Aorta (tissue), 5 donors: Measurements from ENCODE around the gene DDX23. TPM values are rescaled to one million over a fixed set of nuclear protein-coding genes. Genes with fewer than 3 reads are reported as not detected.
"Not testable (repeated sequence)": the region's sequence is repeated elsewhere in the genome, so short reads cannot be mapped to it uniquely, and the experiment has no call there.

Source experiments
- ATAC-seq: fragments of 200-7000 bp; cut with Tn5 transposase; one replicate; pipeline ENCODE4 v1.9.1; 2022; ENCODE audit warnings: moderate library complexity; ENCODE audit not compliant: low FRiP score
- DNase-seq, 2 donors: peaks; one replicate each; pipeline ENCODE4 v3.0.0-alpha.2; 2020
- H3K27ac ChIP-seq, 2 donors: one replicate each; pipeline ENCODE4 v1.5.1; 2013; ENCODE audit warnings: low read length in 2 of 2, mild to moderate bottlenecking in 2 of 2, moderate library complexity in 2 of 2, control low read depth in 1 of 2, inconsistent platforms in 1 of 2, low read depth in 1 of 2
- H3K27me3 ChIP-seq, 2 donors: one replicate each; pipeline ENCODE4 v1.6.1; 2013; ENCODE audit warnings: control low read depth in 1 of 2, low read length in 1 of 2, mild to moderate bottlenecking in 1 of 2, moderate library complexity in 1 of 2; ENCODE audit not compliant: insufficient read depth in 2 of 2, control insufficient read depth in 1 of 2
- H3K36me3 ChIP-seq, 2 donors: one replicate each; pipeline ENCODE4 v1.6.1; 2013; ENCODE audit warnings: control low read depth in 1 of 2, low read length in 1 of 2, mild to moderate bottlenecking in 1 of 2; ENCODE audit not compliant: insufficient read depth in 2 of 2, control insufficient read depth in 1 of 2
- H3K4me1 ChIP-seq, 2 donors: one replicate each; pipeline ENCODE4 v1.6.1; 2013; ENCODE audit warnings: low read length in 2 of 2, control low read depth in 1 of 2, mild to moderate bottlenecking in 1 of 2, moderate library complexity in 1 of 2; ENCODE audit not compliant: insufficient read depth in 2 of 2, control insufficient read depth in 1 of 2
- H3K4me3 ChIP-seq, 2 donors: one replicate each; pipeline ENCODE4 v1.5.1; 2013; ENCODE audit warnings: low read length in 2 of 2, control low read depth in 1 of 2, mild to moderate bottlenecking in 1 of 2
- H3K9me3 ChIP-seq: one replicate; pipeline ENCODE4 v1.6.1; 2013; ENCODE audit warnings: mild to moderate bottlenecking, low read length; ENCODE audit not compliant: control insufficient read depth
- WGBS, 2 donors: extraction: QIAGEN DNeasy Blood & Tissue Kit; methylation state at CpG; one replicate each; pipeline ENCODE4 v1.1.7; 2013; 5-methylcytosine and 5-hydroxymethylcytosine counted together
- intact Hi-C, 2 donors: fragments of 100-400 bp; cut with DNase I; formaldehyde crosslinking; loops; one replicate each; pipeline versions ENCODE4 v1.14.2 to v1.15.0; 2022
- polyA plus RNA-seq, 2 donors: library from polyadenylated mRNA; stranded (reverse); fragments of 200-250 nt; gene quantifications; one replicate each; pipeline ENCODE4 v1.2.3, GENCODE V29; 2013
- total RNA-seq, 2 donors: library from RNA; stranded (reverse); fragmentation: NEBNext Ultra II Directional; extraction: Animal tissue kit (Norgen Biotek cat#: 25700); gene quantifications; one replicate each; pipeline ENCODE4 v1.2.1, GENCODE V29; 2021
- donor health status: healthy with polysubstance abuse.
- donor health status: Bipolar disorder and iron deficiency.
- donor health status: DM: no; HTN: no; CAD: no.
- donor health status: DM: no; HTN: no; CAD: no.
- donor health status: DM: yes; HTN: yes; CAD: no.

The DDX23 gene
- total and polyA plus RNA-seq, 4 donors = 25.9 to 77.2 (median 50.2) TPM

DNA sequence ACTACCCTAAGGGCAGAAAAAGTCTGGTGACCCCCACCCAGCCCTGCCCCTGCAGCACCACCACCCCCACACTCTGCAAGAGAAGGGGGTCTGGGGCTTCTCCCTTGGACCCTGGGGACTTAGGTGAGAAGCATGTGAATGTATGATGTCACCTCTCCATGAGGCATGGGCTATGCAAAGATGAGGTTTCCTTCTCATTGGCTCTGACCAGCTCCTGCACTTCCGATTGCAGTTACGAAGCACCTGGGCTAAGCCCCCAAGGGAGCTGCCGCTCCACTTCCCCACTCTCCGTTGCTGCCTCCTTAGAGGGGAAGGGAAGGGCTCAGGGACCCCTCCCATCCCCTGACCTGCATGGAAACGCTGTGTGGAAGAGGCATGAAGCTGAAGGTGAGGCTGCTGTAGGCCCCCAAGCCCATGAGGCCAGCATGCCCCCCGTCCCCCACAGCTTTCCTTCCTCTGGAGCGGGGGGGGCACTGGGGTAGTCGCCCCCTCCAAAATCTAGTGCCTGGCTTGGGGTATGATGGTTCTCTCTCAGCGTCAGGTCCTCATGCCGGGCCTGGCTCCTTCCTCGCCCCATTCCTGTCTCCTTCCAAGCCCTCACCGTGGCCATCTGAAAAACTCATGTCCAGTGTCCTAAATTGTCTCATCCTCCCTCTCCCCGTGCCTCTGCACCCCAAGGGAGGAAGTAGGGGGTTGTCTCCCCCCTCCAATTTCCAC, 5.5 kb upstream of the DDX23 start:
- no peaks in the 10 kb centered on the region for H3K27me3 ChIP-seq
- no peaks in the 10 kb centered on the region for H3K36me3 ChIP-seq
- no peak overlapping the region for H3K27ac ChIP-seq
- H3K4me1 ChIP-seq = no peaks in the 10 kb centered on the region
- H3K9me3 ChIP-seq = no peaks in the 10 kb centered on the region
- no peak overlapping the region for H3K4me3 ChIP-seq
- DNase-seq = no peak
- ATAC-seq = no peak
- 80 to 89% methylated on average over 13 of the region's 13 CpGs for WGBS, 2 donors
- intact Hi-C loops = loop anchor here in 1 of 2 donors (10.0 kb wide), 1 partner anchor 137 kb away; the partner anchor contains the start of gene DDN

DNA sequence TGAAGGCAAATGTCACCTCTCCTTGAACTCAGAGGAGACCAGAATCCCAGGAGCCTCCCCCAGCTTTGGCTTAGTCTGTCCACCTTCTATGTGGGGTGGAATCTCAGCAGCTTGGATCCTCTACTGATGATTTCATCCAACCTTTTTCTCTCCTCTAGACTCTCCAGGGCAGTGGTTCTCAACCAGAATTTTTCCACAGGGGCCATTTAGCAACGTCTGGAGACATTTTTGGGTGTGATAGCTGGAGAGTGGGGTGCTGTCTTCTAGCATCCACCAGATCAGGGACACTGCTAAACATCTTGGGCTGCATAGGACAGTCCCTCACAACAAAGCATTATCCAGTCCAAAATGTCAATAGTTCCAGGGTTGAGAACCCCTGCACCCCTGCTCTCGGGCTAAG, 4.4 kb upstream of the DDX23 start:
- DNase-seq (no peak), ATAC-seq (no peak)
- intact Hi-C loops = loop anchor here in 1 of 2 donors (10.0 kb wide), 1 partner anchor 138 kb away; the partner anchor contains the start of gene DDN
- WGBS, 2 donors = 48 to 51% methylated on average over 2 of the region's 2 CpGs
- H3K36me3 ChIP-seq = no peaks in the 10 kb centered on the region
- no peaks in the 10 kb centered on the region for H3K27me3 ChIP-seq
- H3K9me3 ChIP-seq = no peaks in the 10 kb centered on the region
- no peak overlapping the region for H3K4me3 ChIP-seq
- H3K27ac ChIP-seq = no peak overlapping the region
- H3K4me1 ChIP-seq = no peaks in the 10 kb centered on the region

DNA sequence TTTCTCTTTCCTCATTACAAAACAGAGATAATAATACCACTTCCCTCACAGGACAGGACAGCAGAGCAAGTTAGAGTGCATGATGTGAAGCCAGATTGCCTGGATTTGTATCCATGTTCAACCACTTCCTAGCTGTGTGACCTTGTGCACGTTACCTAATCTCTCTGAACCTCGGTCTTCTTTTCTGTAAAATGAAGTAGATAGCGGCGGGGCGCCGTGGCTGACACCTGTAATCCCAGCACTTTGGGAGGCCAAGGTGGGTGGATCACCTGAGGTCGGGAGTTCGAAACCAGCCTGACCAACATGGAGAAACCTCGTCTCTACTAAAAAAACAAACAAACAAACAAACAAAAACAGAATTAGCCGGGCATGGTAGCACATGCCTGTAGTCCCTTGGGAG, 3.0 kb upstream of the DDX23 start:
- H3K27ac ChIP-seq, H3K9me3 ChIP-seq, ATAC-seq, H3K36me3 ChIP-seq, DNase-seq, H3K4me1 ChIP-seq, H3K27me3 ChIP-seq, H3K4me3 ChIP-seq: not testable (repeated sequence)
- 83 to 87% methylated on average over 10 of the region's 10 CpGs for WGBS, 2 donors
- intact Hi-C loops = loop anchor here (5.0 to 10.0 kb wide), 2 partner anchors 132 to 140 kb away; partner anchors contain the start of gene DDN (in 1 of the 2)

DNA sequence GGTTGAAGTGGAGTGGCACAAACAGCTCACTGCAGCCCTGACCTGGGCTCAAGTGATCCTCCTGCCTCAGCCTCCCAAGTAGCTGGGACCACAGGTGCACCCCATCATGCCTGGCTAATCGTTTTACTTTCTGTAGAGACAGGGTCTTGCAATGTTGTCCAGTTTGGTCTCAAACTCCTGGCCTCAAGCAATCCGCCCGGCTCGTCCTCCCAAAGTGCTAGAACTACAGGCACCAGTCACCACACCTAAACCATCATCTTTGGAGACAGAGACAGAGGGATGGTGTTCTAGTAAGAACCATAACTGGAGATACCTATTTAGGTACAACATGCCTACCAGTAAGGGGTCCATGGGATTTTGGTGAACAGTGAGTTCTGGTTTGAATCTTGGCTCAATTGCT, 2.5 kb upstream of the DDX23 start:
- H3K27me3 ChIP-seq = no peaks in the 10 kb centered on the region
- intact Hi-C loops = loop anchor here (5.0 to 10.0 kb wide), 2 partner anchors 133 to 140 kb away; partner anchors contain the start of gene DDN (in 1 of the 2)
- WGBS, 2 donors = 83 to 85% methylated on average over 4 of the region's 4 CpGs
- H3K9me3 ChIP-seq = no peaks in the 10 kb centered on the region
- H3K36me3 ChIP-seq = no peaks in the 10 kb centered on the region
- DNase-seq (no peak), ATAC-seq (no peak)
- H3K4me3 ChIP-seq = no peak overlapping the region
- H3K4me1 ChIP-seq = no peaks in the 10 kb centered on the region
- H3K27ac ChIP-seq = no peak overlapping the region

DNA sequence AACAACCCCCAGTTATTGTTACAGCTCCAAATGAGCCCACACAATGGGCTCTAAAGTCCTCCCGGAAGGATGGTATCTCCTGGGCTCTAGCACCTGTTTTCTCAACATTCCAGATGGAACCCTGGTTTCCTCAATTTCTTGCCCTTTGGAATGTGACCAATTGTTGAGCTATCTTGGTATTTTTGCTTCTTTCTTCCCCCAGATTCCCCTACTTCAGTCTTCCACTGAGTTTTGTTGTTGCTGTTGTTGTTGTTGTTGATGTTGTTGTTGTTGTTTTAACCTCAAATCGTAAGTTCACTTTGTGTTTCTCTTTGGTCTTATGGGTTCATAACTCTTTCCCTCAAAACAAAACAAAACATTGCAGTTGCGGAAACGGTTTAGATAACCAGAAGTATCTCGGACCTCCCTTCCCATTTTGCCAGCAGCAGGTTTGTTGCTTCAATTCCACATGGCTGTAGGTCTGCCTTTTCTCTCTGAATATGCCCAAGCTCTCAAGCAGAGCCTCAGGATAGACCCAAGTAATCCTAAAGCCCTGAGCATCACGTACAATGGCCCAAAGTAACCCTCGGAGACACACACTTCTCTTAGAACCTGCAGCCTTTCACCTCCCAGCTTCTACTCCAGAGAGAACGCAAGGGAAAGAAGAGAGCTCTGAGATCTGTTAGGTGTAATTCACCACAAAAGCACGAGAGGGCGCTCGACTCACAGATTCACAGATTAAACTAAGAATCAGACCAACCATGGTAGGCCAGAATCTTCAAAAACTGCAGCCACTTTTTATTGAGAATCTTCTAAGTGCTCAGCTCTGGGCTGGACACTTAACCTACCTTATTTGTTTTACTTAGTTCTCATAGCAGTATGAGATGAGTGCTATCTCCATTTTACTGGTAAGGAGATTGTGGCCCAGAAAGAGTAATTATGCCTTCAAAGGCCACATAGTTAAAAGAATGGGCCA, 1.0 kb upstream of the DDX23 start:
- no peaks in the 10 kb centered on the region for H3K27me3 ChIP-seq
- no peaks in the 10 kb centered on the region for H3K4me1 ChIP-seq
- intact Hi-C loops = loop anchor here (1.0 to 10.0 kb wide), 6 partner anchors 37 to 142 kb away; partner anchors contain the start of gene DDN (in 1 of the 2)
- H3K36me3 ChIP-seq = no peaks in the 10 kb centered on the region
- DNase-seq (peak; percentile 87 to 90), ATAC-seq (peak; percentile 87)
- no peaks in the 10 kb centered on the region for H3K9me3 ChIP-seq
- 0 to 2% methylated on average over 11 of the region's 11 CpGs for WGBS, 2 donors
- peak overlapping the region in 1 of 2 donors; percentile 14 for H3K4me3 ChIP-seq
- peak overlapping the region in 1 of 2 donors; percentile 82 for H3K27ac ChIP-seq

DNA sequence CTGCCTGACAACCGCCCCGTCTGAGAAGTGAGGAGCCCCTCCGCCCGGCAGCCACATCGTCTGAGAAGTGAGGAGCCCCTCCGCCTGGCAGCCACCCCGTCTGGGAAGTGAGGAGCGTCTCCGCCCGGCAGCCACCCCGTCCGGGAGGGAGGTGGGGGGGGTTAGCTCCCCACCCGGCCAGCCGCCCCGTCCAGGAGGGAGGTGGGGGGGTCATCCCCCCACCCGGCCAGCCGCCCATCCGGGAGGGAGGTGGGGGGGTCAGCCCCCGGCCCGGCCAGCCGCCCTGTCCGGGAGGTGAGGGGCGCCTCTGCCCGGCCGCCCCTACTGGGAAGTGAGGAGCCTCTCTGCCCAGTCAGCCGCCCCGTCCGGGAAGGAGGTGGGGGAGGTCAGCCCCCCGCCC, 9.9 kb downstream of the DDX23 start:
- ATAC-seq, H3K9me3 ChIP-seq, H3K27ac ChIP-seq, intact Hi-C loops, H3K27me3 ChIP-seq, H3K4me3 ChIP-seq, H3K4me1 ChIP-seq, DNase-seq: not testable (repeated sequence)
- WGBS, 2 donors = 89 to 92% methylated on average over 17 to 29 of the region's 29 CpGs
- peaks cover 10 to 18% of the 10 kb centered on the region in 2 donors for H3K36me3 ChIP-seq

DNA sequence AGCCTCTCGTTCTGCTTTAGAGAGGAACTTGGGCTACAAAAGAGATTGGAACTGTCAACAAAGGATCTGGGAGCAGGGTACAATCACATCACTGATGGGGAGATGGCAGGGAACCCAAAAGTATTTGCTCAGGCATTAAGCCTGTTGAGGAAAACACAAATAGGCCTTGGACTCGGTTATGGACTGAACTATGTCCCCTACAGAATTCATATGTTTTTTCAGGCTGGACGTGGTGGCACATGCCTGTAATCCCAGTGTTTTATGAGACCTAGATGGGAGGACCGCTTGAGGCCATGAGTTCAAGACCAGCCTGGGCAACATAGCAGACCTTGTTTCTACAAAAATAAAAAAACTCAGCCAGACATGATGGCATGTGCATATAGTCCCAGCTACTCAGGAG, 13.9 kb downstream of the DDX23 start:
- 85% methylated on average over 4 of the region's 4 CpGs for WGBS, 2 donors
- Histone ChIP-seq H3K4me1 (no peaks in the 10 kb centered on the region), H3K9me3 (no peaks in the 10 kb centered on the region), H3K27me3 (no peaks in the 10 kb centered on the region), H3K36me3 (peaks cover 16 to 28% of the 10 kb centered on the region in 2 donors), H3K4me3 (no peak overlapping the region), H3K27ac (no peak overlapping the region)
- ATAC-seq = no peak
- DNase-seq = no peak
- intact Hi-C loops = no loop called here

DNA sequence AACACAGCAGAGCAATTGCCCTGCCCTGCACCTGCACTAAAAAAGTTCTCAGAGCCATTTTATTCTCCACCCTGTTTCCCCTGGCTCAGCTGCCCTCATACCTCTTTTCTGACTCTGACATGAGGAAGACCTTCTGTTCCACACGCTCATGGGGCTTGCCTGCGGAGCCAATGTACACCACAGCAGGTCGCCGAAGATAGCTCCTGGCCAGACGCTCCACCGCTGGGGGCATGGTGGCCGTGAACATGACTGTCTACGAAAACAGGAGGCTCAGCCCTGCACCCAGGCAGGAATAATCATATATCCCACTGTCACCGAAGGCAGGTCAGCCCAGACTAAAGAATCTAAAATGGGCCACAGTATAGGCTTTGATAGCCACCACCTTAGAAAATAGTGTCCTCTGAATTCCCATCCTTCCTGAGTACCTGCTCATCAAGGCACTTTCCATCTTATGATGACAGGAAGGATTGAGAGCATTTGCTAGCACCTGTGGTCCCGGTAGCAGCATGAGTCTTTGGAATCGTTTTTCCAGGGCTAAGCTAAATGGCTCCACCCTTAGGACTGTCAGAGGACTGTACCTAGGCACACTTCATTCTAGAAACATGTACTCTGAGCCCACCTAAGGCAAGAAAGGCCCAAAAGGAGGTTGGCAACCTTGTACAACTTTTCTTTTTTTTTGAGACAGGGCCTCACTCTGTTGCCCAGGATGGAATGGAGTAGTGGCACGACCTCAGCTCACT, 19.5 kb downstream of the DDX23 start:
- intact Hi-C loops = no loop called here
- WGBS, 2 donors = 81 to 83% methylated on average over 12 of the region's 12 CpGs

More for the DNA sequence above, 19.5 kb downstream of the DDX23 start:
- ATAC-seq = no peak
- H3K27ac ChIP-seq = no peak overlapping the region
- no peaks in the 10 kb centered on the region for H3K9me3 ChIP-seq
- no peaks in the 10 kb centered on the region for H3K27me3 ChIP-seq
- no peaks in the 10 kb centered on the region for H3K4me1 ChIP-seq
- no peak for DNase-seq
- peaks cover 21 to 32% of the 10 kb centered on the region in 2 donors for H3K36me3 ChIP-seq
- H3K4me3 ChIP-seq = no peak overlapping the region
